Ovary (tissue), 9 donors: ENCODE measurements around the gene PACS2. TPM values are rescaled to one million over a fixed set of nuclear protein-coding genes. Genes with fewer than 3 reads are reported as not detected.

Experiments used
- DNase-seq, 5 donors: peaks; one replicate each; pipeline ENCODE4 v3.0.0-alpha.2; 2019 to 2020
- H3K27ac ChIP-seq, 2 donors: fragments of 200-600 bp; one replicate each; pipeline versions ENCODE4 v1.5.1 to v1.8.0; 2019 to 2022
- H3K27me3 ChIP-seq: fragments of 200-600 bp; one replicate; pipeline ENCODE4 v1.8.0; 2022
- H3K36me3 ChIP-seq: fragments of 200-600 bp; sonication (generic); one replicate; pipeline ENCODE4 v1.5.1; 2019
- H3K4me1 ChIP-seq: one replicate; pipeline ENCODE4 v1.8.1; 2013; ENCODE audit warnings: mild to moderate bottlenecking, moderate library complexity; ENCODE audit not compliant: insufficient read depth
- H3K4me3 ChIP-seq: fragments of 200-600 bp; sonication (generic); one replicate; pipeline ENCODE4 v1.5.1; 2017
- H3K9me3 ChIP-seq, 2 donors: fragments of 200-600 bp in 1 of 2; sonication (generic) in 1 of 2; one replicate each; pipeline versions ENCODE4 v1.5.1 to v1.8.1; 2013 to 2019; ENCODE audit warnings: mild to moderate bottlenecking in 1 of 2, moderate library complexity in 1 of 2
- EP300 ChIP-seq: sonication (generic); formaldehyde crosslinking; IDR thresholded peaks from one replicate; pipeline ENCODE4 v1.6.1; 2017; ENCODE audit warnings: antibody characterized with exemption
- POLR2A ChIP-seq: fragments of 450-650 bp; IDR thresholded peaks from one replicate; pipeline ENCODE4 v1.6.1; 2017; ENCODE audit warnings: antibody characterized with exemption, mild to moderate bottlenecking, moderate library complexity
- WGBS, 3 donors: extraction: QIAGEN DNeasy Blood & Tissue Kit in 1 of 3; methylation state at CpG; one replicate each; pipeline versions ENCODE4 v1.1.5 to v1.1.7; 2013 to 2017; 5-methylcytosine and 5-hydroxymethylcytosine counted together
- intact Hi-C, 4 donors: fragments of 100-400 bp; cut with DNase I; formaldehyde crosslinking; loops; one replicate each; pipeline versions ENCODE4 v1.11.0 to v1.15.1; 2022 to 2023
- polyA plus RNA-seq, 2 donors: library from polyadenylated mRNA; stranded (reverse); fragments of 200-250 nt in 1 of 2; fragments of 350-450 nt in 1 of 2; fragmentation: Illumina TruSeq in 1 of 2; extraction: RNeasy Lipid Tissue Mini Kit (QIAGEN cat#74804) in 1 of 2; gene quantifications; one replicate each; pipeline ENCODE4 v1.2.3, GENCODE V29; 2013 to 2014
- total RNA-seq, 7 donors: library from RNA; depleted of rRNA in 2 of 7; stranded (reverse); fragments of >200 nt in 2 of 7; fragmentation: NEBNext Ultra II Directional in 3 of 7; extraction: Animal tissue kit (Norgen Biotek cat#: 25700) in 3 of 7; gene quantifications; one replicate each; pipeline versions ENCODE4 v1.1.0 to v1.2.4, GENCODE V29; 2016 to 2023
- TF ChIP-seq, protein P1 (sequence below), 3 donors: fragments of 450-650 bp in 2 of 3; fragments of 200-600 bp in 1 of 3; IDR thresholded peaks; one replicate each; pipeline versions ENCODE4 v1.5.1 to v1.8.0; 2016 to 2022; ENCODE audit warnings: antibody characterized with exemption in 3 of 3, mild to moderate bottlenecking in 1 of 3
- donor health status: DM: no; HTN: no; CAD: no; lungs with moderate emphysema.
- donor health status: DM: no; HTN: no; CAD: no.
- donor health status: Bipolar disorder and iron deficiency.
- donor health status: DM: yes; HTN: yes; CAD: no.
- donor health status: DM: no; HTN: no; CAD: no.
- donor health status: DM: yes; HTN: yes; CAD: no.

PACS2 gene
- total and polyA plus RNA-seq, 9 donors, result 21.2 to 91.9 (median 60.6) TPM

DNA sequence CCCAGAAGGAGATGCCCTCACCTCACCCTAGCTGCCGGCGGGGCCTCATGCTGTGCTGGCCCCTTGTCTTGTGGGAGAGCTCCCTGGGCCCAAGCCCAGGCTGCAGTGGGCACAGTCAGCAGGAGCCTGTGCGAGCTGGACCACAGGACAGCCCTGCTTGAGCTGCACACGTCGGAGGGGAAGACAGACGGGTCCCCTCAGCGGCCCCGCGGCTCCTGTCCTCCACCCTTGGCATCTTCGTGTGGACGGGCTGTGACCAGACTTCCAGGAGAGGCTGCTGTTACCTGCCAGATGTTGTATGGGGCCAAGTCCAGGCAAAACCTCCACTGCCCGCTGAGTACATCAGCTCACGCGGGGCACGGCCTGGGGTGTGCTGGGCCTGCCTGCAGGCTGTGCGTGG lies 74.4 kb downstream of the PACS2 start:
- Histone ChIP-seq H3K27ac (no peak overlapping the region), H3K4me1 (no peaks in the 10 kb centered on the region), H3K9me3 (no peaks in the 10 kb centered on the region), H3K36me3 (no peaks in the 10 kb centered on the region), H3K4me3 (no peak overlapping the region), H3K27me3 (no peaks in the 10 kb centered on the region)
- TF ChIP-seq, protein P1, sequence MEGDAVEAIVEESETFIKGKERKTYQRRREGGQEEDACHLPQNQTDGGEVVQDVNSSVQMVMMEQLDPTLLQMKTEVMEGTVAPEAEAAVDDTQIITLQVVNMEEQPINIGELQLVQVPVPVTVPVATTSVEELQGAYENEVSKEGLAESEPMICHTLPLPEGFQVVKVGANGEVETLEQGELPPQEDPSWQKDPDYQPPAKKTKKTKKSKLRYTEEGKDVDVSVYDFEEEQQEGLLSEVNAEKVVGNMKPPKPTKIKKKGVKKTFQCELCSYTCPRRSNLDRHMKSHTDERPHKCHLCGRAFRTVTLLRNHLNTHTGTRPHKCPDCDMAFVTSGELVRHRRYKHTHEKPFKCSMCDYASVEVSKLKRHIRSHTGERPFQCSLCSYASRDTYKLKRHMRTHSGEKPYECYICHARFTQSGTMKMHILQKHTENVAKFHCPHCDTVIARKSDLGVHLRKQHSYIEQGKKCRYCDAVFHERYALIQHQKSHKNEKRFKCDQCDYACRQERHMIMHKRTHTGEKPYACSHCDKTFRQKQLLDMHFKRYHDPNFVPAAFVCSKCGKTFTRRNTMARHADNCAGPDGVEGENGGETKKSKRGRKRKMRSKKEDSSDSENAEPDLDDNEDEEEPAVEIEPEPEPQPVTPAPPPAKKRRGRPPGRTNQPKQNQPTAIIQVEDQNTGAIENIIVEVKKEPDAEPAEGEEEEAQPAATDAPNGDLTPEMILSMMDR (IDR thresholded peaks at IDR 0.05), result no peak
- TF ChIP-seq POLR2A (no peak), EP300 (no peak)
- intact Hi-C loops, result no loop called here
- 85 to 90% (median 85%) methylated on average over 16 of the region's 16 CpGs for WGBS, 3 donors
- DNase-seq, result peak in 1 of 5 donors; percentile 17

GRCh38 chr14:105389534-105389933 lies 75.0 kb downstream of the PACS2 start:
- Histone ChIP-seq H3K4me3 (no peak overlapping the region), H3K36me3 (no peaks in the 10 kb centered on the region), H3K4me1 (no peaks in the 10 kb centered on the region), H3K9me3 (no peaks in the 10 kb centered on the region), H3K27ac (no peak overlapping the region), H3K27me3 (no peaks in the 10 kb centered on the region)
- 69 to 88% (median 87%) methylated on average over 10 to 12 of the region's 12 CpGs for WGBS, 3 donors
- TF ChIP-seq, protein P1 (IDR thresholded peaks at IDR 0.05), result no peak
- TF ChIP-seq EP300 (no peak), POLR2A (no peak)
- DNase-seq, result peak in 1 of 5 donors; percentile 14
- intact Hi-C loops, result no loop called here

GRCh38 chr14:105389976-105390848 lies 75.7 kb downstream of the PACS2 start:
- no peak overlapping the region for H3K4me3 ChIP-seq
- intact Hi-C loops, result no loop called here
- no peak overlapping the region for H3K27ac ChIP-seq
- H3K4me1 ChIP-seq, result no peaks in the 10 kb centered on the region
- TF ChIP-seq, protein P1 (IDR thresholded peaks at IDR 0.05), result no peak
- TF ChIP-seq EP300 (no peak), POLR2A (no peak)
- DNase-seq, result peak in 1 of 5 donors; percentile 15
- no peaks in the 10 kb centered on the region for H3K27me3 ChIP-seq
- no peaks in the 10 kb centered on the region for H3K36me3 ChIP-seq
- 81 to 85% (median 85%) methylated on average over 27 of the region's 27 CpGs for WGBS, 3 donors
- H3K9me3 ChIP-seq, result no peaks in the 10 kb centered on the region

DNA sequence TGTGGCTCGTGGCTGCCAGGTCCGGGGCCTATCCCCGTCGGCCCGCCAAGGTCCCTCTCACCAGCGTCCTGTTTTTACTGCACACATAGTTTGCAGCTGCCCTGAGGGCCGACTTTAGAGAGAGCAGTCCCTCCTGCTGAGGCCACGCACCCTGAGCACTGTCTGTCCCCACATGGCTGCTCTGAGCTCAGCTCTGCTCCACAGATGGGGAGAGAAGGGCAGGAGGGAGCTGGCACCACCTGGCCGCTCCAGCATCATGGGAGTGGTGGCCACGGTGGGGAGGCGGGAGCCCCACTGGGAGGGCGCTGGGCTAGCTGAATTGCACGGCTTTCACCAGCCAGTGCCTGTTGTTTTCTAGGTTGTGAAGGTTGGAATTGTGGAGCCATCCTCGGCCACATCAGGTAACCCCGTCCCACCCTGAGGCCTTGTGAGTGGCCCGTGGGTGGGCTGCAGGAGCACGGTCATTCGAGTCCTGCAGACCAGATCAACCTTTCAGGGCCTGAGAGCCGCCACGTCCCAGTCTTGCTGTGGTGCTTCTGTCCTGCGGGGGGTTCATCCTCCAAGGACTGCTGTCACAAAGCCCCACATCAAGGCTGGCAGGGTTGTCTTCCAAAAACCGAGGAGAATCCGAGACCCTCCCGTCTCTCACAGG lies 76.4 kb downstream of the PACS2 start:
- Histone ChIP-seq H3K9me3 (no peaks in the 10 kb centered on the region), H3K4me1 (no peaks in the 10 kb centered on the region), H3K4me3 (no peak overlapping the region), H3K27me3 (no peaks in the 10 kb centered on the region), H3K27ac (no peak overlapping the region), H3K36me3 (no peaks in the 10 kb centered on the region)
- DNase-seq, result peak in 1 of 5 donors; percentile 13
- intact Hi-C loops, result no loop called here
- TF ChIP-seq EP300, result no peak
- TF ChIP-seq POLR2A, result no peak
- TF ChIP-seq, protein P1 (IDR thresholded peaks at IDR 0.05), result no peak
- 87 to 91% (median 89%) methylated on average over 24 of the region's 24 CpGs for WGBS, 3 donors
